Fibroblast of lung (primary cell): Measurements from ENCODE around the gene ANKS1B.

ENCODE experiments used
- CTCF ChIP-seq, 2 donors: IDR thresholded peaks in 1 of 2; conservative IDR thresholded peaks in 1 of 2; 1 replicate in 1 of 2; 2 replicates in 1 of 2; pipeline ENCODE4 v1.5.1; 2011 to 2012; ENCODE audit warnings: low read length in 2 of 2, control low read depth in 1 of 2, inconsistent platforms in 1 of 2, low read depth in 1 of 2, mild to moderate bottlenecking in 1 of 2
- EZH2 ChIP-seq: IDR thresholded peaks from 2 replicates; pipeline ENCODE4 v1.5.1; 2012; ENCODE audit warnings: low read length, control low read depth, mild to moderate bottlenecking; ENCODE audit errors: missing control alignments

DNA sequence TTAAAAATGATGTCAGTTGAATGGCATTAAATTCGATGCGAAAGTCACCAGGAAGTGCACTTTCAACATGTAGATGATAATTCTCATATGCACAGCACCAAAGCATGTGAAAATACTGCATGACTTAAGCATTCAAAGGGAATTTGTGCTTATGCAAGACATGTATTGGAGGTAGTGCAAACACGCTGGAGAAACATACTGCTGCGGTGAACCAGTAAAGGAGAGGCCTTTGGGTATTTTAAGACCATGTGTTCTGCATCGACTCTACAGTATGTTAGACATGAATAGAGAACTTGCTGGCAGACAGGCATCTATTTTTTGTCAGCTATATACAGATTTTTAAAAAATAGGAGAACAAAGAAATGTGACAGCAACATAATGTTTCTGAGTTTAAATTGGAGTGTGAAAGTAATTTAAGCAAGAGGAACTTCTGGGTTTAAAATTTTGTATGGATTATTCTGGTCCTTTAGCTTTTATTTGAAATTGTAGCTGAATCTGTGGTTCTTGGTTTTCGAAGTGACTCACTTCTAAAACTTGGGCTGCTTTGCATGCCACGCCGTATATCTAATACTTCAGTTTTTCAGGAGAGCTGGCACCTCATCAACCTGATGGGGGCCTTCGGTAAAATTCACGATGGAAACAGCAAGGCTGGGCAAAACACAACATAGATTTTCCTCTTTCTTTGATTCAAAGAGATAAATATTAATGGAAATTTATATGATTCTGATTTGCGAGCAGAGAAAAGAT is 930.9 kb downstream of the ANKS1B start:
- TF ChIP-seq CTCF (conservative IDR thresholded peaks at IDR 0.05 in 1 of 2, IDR thresholded peaks at IDR 0.05 in 1 of 2; ENCODE audit: low read depth in 1 of 2, low read length in 2 of 2) (no peak), EZH2 (no peak)
